ENCODE data around the gene AGBL4.

Gene AGBL4

GRCh38 chr1:48717082-48717481, 1306.7 kb downstream of the AGBL4 start:
- no peak overlapping the region for H3K4me3 ChIP-seq (replicated peaks; ENCODE audit: low read depth, low read length)
- DNase-seq (ENCODE audit: low read depth), result no peak
- TF ChIP-seq, protein P1, sequence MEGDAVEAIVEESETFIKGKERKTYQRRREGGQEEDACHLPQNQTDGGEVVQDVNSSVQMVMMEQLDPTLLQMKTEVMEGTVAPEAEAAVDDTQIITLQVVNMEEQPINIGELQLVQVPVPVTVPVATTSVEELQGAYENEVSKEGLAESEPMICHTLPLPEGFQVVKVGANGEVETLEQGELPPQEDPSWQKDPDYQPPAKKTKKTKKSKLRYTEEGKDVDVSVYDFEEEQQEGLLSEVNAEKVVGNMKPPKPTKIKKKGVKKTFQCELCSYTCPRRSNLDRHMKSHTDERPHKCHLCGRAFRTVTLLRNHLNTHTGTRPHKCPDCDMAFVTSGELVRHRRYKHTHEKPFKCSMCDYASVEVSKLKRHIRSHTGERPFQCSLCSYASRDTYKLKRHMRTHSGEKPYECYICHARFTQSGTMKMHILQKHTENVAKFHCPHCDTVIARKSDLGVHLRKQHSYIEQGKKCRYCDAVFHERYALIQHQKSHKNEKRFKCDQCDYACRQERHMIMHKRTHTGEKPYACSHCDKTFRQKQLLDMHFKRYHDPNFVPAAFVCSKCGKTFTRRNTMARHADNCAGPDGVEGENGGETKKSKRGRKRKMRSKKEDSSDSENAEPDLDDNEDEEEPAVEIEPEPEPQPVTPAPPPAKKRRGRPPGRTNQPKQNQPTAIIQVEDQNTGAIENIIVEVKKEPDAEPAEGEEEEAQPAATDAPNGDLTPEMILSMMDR (IDR thresholded peaks at IDR 0.05; ENCODE audit: low read length, missing control alignments), result no peak

- H3K4me3 ChIP-seq (replicated peaks; ENCODE audit: low read depth, low read length), result no peak overlapping the region
- TF ChIP-seq, protein P1 (IDR thresholded peaks at IDR 0.05; ENCODE audit: low read length, missing control alignments), result no peak
- no peak for DNase-seq (ENCODE audit: low read depth)
Measured at GRCh38 chr1:48715921-48716320, 1307.8 kb downstream of the AGBL4 start.

- H3K4me3 ChIP-seq (replicated peaks; ENCODE audit: low read depth, low read length), result no peak overlapping the region
- TF ChIP-seq, protein P1 (IDR thresholded peaks at IDR 0.05; ENCODE audit: low read length, missing control alignments), result no peak
- no peak for DNase-seq (ENCODE audit: low read depth)
Measured at GRCh38 chr1:48710915-48711314, 1312.8 kb downstream of the AGBL4 start.

DNA sequence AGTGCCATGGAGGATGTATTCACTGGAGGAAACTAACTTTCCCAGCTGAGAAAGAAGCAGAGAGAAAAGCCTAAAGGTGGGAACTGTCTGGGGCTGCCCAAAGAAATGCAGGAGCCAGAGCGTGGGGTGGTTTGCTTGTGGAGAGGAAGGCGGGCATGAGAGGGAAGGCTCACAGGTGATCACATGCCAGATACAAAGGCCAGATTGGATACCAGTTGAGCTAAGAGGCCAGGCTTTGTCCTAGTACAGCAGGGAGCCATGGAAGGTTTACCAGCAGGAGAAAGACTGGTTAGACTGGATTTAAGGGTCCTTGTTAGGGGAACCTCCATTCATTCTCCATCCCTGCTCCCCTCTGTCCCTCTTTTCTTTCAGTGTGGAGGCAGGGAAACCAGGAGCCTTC, 1313.4 kb downstream of the AGBL4 start:
- H3K4me3 ChIP-seq (replicated peaks; ENCODE audit: low read depth, low read length), result no peak overlapping the region
- TF ChIP-seq, protein P1 (IDR thresholded peaks at IDR 0.05; ENCODE audit: low read length, missing control alignments), result no peak
- no peak for DNase-seq (ENCODE audit: low read depth)

GRCh38 chr1:48704736-48705135, 1319.0 kb downstream of the AGBL4 start:
- DNase-seq (ENCODE audit: low read depth), result no peak
- TF ChIP-seq, protein P1 (IDR thresholded peaks at IDR 0.05; ENCODE audit: low read length, missing control alignments), result no peak
- H3K4me3 ChIP-seq (replicated peaks; ENCODE audit: low read depth, low read length), result no peak overlapping the region

GRCh38 chr1:48701445-48701844, 1322.3 kb downstream of the AGBL4 start:
- H3K4me3 ChIP-seq (replicated peaks; ENCODE audit: low read depth, low read length), result no peak overlapping the region

More at GRCh38 chr1:48701445-48701844, 1322.3 kb downstream of the AGBL4 start:
- no peak for DNase-seq (ENCODE audit: low read depth)
- TF ChIP-seq, protein P1 (IDR thresholded peaks at IDR 0.05; ENCODE audit: low read length, missing control alignments), result no peak
